ENCODE measurements around the gene CHSY1. TPM values are rescaled to one million over a fixed set of nuclear protein-coding genes. Genes with fewer than 3 reads are reported as not detected.
A peak's percentile ranks its signal among the peaks of the same experiment; 100 is the strongest.

The CHSY1 gene
- total RNA-seq, 1 experiment from 2014 or later: 82.3 TPM

- Histone ChIP-seq H3K4me3 (no peak overlapping the region), H3K36me3 (no peaks in the 10 kb centered on the region), H3K4me1 (peaks cover 18% of the 10 kb centered on the region), H3K9me3 (replicated peaks) (peaks cover 4% of the 10 kb centered on the region; the same call in 1 of the 2 replicates), H3K27me3 (no peaks in the 10 kb centered on the region), H3K27ac (no peak overlapping the region)
- no peak for DNase-seq
Observed at GRCh38 chr15:101159936-101160815, 91.7 kb downstream of the CHSY1 start.

DNA sequence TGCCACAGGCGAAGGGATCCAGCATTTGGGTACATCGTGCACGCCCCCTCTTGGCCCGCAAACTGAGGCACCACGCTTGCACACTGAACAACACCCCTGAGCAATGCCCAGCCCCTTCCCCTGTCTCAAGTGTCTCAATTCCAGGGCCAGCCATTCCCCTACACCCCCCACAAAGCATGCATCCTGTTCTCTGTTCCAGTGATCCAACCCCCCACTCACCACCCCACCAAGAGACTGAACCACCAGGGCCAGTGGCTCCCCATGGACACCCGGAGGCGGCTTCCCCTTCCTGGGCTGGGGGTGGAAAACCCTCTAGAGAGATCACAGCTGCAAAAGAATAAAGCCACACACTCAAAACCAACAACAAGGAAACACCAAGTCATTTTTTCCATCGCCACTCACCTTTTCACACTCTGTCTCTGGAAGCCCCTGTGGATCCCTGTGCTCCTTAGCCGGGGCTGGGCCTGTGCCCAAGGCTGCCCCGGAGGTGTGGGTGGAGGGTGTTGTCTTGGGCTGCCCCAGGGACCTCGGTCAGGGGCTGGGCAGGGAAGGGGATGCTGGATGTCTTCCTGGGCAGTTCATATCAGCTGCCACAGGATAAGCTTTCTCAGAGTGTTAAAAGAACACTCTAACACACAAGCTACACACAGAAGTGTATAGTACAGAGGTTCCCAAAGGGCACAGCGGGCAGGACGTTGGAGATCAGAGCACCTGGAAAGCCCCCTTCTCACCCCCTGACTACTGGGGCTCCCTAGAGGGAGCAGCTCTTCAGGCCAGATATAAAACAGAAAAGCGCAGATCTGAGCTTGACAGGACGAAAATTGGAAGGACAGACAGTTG lies 92.5 kb downstream of the CHSY1 start:
- no peak overlapping the region for H3K4me3 ChIP-seq
- DNase-seq: no peak
- H3K9me3 ChIP-seq (replicated peaks): peaks cover 3% of the 10 kb centered on the region; the same call in 1 of the 2 replicates
- no peak overlapping the region for H3K27ac ChIP-seq
- no peaks in the 10 kb centered on the region for H3K36me3 ChIP-seq
- peaks cover 18% of the 10 kb centered on the region for H3K4me1 ChIP-seq
- H3K27me3 ChIP-seq: no peaks in the 10 kb centered on the region

DNA sequence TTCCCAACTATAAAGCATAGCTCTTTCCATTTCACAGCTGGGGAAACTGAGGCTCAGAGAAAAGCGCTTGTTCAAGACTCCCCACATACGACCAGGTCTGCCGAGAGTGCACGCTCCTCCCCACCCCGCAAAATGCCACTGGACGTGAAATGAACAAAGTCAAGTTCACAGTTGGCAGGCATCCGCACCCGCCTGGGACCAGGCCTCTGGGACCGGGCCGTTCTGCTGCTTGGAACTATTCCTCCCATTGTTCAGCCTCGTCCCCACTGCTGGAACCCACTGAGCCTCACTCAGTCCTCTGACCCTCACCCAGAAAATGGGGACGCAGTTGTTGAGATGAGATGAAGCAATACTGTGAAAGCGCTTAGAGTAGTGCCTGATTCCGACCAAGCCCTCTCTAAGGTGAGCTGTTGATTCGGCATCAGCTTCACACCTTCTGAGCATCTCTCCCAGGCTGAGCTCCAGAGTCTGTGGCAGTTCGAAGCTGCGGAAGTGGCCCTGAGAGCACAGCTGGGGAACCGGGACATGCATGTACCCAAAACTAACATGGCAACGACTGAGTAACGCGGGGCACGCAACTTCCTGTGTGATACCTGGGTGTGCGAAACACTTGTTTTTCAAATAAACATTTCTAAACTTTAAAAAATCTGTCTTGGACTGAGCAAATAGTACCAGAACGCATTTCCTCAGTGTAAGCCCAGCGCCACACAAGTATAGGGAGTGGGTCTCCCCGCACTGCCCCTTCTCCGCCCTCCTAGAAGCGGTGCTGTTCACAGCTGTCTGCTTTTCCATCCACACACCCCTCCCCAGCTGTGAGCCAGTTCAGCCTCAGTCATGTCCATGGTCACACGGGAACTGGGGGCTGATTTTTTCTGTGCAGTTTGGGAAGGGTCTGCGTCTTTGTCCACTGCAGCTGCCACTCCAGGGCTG lies 93.4 kb downstream of the CHSY1 start:
- H3K4me3 ChIP-seq: no peak overlapping the region

GRCh38 chr15:101157721-101158120 lies 94.1 kb downstream of the CHSY1 start:
- H3K36me3 ChIP-seq: no peaks in the 10 kb centered on the region
- DNase-seq: no peak
- no peaks in the 10 kb centered on the region for H3K9me3 ChIP-seq (replicated peaks)
- no peak overlapping the region for H3K27ac ChIP-seq
- peaks cover 18% of the 10 kb centered on the region for H3K4me1 ChIP-seq
- no peaks in the 10 kb centered on the region for H3K27me3 ChIP-seq
- no peak overlapping the region for H3K4me3 ChIP-seq

More for the DNA sequence above, 93.4 kb downstream of the CHSY1 start:
- no peaks in the 10 kb centered on the region for H3K9me3 ChIP-seq (replicated peaks)
- no peaks in the 10 kb centered on the region for H3K36me3 ChIP-seq
- H3K27ac ChIP-seq: no peak overlapping the region
- peaks cover 18% of the 10 kb centered on the region for H3K4me1 ChIP-seq
- DNase-seq: no peak
- no peaks in the 10 kb centered on the region for H3K27me3 ChIP-seq

DNA sequence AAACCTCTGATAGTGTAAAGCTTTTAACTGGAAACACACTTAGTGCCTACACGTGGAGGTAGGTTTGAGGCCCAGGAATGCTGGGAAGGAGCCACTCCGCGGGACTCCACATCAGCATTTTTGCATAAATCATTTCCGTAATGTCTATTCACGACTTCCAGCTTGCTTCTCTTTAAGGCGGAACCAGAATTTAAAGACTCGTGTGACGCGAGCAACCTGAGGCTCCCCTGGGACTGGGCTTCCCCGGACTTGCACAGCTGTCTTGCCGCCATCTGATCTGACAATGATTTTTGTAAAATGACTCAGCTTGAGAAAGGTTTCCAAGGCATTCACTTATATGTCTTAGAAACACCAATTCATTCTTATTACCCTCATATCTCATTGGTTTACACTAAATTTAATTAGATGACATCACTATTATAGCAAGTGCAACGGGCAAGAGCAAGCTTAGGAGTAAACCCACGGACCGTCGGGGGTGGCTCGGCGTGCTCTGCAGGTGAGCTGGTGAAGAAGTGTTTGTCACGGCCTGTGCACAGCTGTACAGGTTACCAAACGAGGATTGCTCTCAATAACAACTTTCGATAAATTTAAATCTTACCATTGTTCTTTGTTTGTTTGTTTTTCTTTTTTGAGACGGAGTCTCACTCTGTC lies 95.2 kb downstream of the CHSY1 start:
- peak; percentile 92 to 96 for DNase-seq
- no peaks in the 10 kb centered on the region for H3K9me3 ChIP-seq (replicated peaks)
- peak overlapping the region; percentile 25 for H3K4me3 ChIP-seq
- peak overlapping the region; percentile 53 for H3K27ac ChIP-seq
- H3K4me1 ChIP-seq: peaks cover 18% of the 10 kb centered on the region
- H3K36me3 ChIP-seq: no peaks in the 10 kb centered on the region
- no peaks in the 10 kb centered on the region for H3K27me3 ChIP-seq

DNA sequence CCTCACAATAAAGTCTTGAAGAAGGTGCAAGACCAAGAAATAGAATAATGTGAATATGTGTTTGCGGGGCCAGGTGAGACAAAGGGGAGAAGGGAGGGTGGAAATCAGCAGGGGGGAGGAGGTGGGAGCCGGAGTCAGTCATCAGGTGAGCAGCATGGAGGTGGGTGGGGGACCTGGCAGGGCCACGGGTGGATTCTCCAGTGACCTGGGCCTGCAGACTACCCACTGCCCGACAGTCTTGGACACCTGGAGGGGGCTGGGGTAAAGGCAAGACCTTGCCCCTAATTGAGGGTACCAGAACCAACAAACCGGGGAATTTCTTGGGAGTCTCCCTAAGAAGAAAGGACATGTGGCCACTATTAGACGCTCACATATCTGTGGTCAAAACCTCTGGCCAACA lies 95.8 kb downstream of the CHSY1 start:
- peaks cover 22% of the 10 kb centered on the region for H3K4me1 ChIP-seq
- H3K36me3 ChIP-seq: no peaks in the 10 kb centered on the region
- H3K4me3 ChIP-seq: peak overlapping the region; percentile 25
- DNase-seq: no peak
- no peaks in the 10 kb centered on the region for H3K27me3 ChIP-seq
- peak overlapping the region; percentile 53 for H3K27ac ChIP-seq
- H3K9me3 ChIP-seq (replicated peaks): no peaks in the 10 kb centered on the region

DNA sequence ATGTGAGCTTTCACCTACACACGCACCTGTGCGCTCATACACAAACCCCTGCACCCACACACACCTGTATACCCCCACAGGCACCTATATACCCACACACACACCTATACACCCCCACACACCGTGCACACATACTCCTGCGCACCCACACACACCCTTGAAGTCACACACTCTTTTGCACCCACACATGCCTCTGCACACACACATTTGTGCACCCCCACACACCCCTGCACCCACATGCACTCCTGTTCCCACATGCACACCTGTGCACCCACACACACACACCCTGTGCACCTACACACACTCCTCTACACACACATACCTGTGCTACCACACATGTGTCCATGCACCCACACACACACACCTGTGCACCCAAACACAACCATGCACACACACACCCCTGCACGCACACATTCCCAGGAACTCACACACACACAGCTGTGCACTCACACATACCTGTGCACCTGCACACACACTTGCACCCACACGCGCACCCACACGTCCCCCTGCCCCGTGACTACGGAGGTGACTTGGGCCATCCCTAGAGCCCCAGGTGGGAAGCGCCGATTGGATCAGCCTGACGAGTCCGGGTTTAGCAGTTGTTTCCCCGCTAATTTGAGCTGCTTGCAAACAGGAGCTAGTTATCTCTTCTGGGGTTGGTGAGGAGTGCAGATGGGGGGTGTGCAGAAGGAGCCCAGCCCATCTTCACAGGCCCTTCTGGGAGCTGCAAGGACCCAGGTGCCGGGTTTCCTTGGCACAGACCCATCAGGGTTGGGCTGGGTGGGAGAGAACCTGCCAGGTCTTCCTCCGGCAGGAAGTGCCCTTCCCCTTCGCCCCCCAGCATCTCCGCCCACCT lies 97.8 kb downstream of the CHSY1 start:
- H3K4me1 ChIP-seq: peaks cover 29% of the 10 kb centered on the region
- no peaks in the 10 kb centered on the region for H3K9me3 ChIP-seq (replicated peaks)
- no peaks in the 10 kb centered on the region for H3K27me3 ChIP-seq
- no peak for DNase-seq
- H3K27ac ChIP-seq: no peak overlapping the region
- no peak overlapping the region for H3K4me3 ChIP-seq
- H3K36me3 ChIP-seq: no peaks in the 10 kb centered on the region

DNA sequence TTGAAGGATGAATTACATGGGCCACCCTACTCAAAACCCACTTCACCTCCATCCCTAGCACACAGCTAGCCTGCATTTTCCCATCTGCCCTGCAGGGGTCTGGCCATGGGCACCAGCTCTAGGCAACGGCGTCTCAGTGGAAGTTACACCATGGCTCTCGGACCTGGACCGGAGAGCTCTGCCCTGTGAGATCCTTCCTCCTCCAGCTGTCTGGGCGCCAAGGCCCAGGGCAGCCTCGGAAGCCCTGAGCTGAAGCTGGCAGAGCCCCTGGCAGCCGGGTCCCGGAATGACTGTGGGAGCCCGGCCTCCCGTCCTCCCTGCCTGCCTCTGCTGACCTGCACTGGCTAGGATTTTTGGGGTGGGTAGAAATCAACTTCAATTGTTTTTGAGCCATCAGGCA lies 98.9 kb downstream of the CHSY1 start:
- Histone ChIP-seq H3K9me3 (replicated peaks) (no peaks in the 10 kb centered on the region), H3K27me3 (no peaks in the 10 kb centered on the region), H3K4me3 (no peak overlapping the region), H3K4me1 (peaks cover 40% of the 10 kb centered on the region), H3K36me3 (no peaks in the 10 kb centered on the region), H3K27ac (no peak overlapping the region)
- DNase-seq: peak in 1 of 2 experiments; percentile 55

DNA sequence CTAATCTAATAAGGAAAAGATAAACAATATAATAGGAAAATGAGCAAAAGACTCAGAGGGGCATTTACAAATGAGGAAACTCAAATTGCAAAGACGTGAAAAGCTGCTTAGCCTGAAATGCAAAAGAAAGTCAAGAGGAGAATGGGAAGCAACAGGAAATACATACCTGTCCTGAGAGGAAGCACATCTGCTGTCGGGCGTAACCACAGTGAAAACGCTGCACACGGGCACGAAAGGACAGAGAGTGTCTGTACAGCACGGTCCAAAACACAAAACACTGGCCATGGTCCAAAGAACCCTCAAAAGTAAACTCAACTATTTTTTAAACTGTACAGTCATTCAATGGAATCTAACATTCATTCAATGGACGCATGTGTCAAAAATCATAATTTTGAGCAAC lies 100.6 kb downstream of the CHSY1 start:
- DNase-seq: no peak
- H3K27me3 ChIP-seq: no peaks in the 10 kb centered on the region
- no peak overlapping the region for H3K4me3 ChIP-seq
- no peaks in the 10 kb centered on the region for H3K36me3 ChIP-seq
- H3K4me1 ChIP-seq: peaks cover 35% of the 10 kb centered on the region
- no peak overlapping the region for H3K27ac ChIP-seq
- H3K9me3 ChIP-seq (replicated peaks): no peaks in the 10 kb centered on the region

DNA sequence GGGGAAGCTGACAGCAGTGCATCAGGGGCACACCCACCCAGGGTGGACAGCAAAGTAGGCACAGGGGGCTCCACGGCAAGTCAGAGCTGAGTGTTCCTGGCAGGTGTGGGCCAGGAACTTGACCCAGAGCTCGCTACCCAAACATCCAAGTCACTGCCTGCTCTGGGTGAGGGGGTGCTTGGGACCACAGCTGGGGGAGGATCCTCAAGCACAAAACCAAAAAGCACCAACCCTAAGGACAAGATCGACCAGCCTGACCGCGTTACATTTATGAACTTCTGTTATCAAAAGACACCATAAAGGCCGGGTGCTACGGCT lies 101.2 kb downstream of the CHSY1 start:
- Histone ChIP-seq H3K4me1 (peaks cover 29% of the 10 kb centered on the region), H3K27ac (no peak overlapping the region), H3K36me3 (no peaks in the 10 kb centered on the region), H3K4me3 (no peak overlapping the region), H3K9me3 (replicated peaks) (no peaks in the 10 kb centered on the region), H3K27me3 (no peaks in the 10 kb centered on the region)
- no peak for DNase-seq

GRCh38 chr15:101149864-101150722 lies 101.8 kb downstream of the CHSY1 start:
- H3K27ac ChIP-seq: no peak overlapping the region
- DNase-seq: no peak
- H3K4me3 ChIP-seq: no peak overlapping the region
- no peaks in the 10 kb centered on the region for H3K36me3 ChIP-seq
- H3K4me1 ChIP-seq: peaks cover 28% of the 10 kb centered on the region
- H3K27me3 ChIP-seq: no peaks in the 10 kb centered on the region
- H3K9me3 ChIP-seq (replicated peaks): no peaks in the 10 kb centered on the region

DNA sequence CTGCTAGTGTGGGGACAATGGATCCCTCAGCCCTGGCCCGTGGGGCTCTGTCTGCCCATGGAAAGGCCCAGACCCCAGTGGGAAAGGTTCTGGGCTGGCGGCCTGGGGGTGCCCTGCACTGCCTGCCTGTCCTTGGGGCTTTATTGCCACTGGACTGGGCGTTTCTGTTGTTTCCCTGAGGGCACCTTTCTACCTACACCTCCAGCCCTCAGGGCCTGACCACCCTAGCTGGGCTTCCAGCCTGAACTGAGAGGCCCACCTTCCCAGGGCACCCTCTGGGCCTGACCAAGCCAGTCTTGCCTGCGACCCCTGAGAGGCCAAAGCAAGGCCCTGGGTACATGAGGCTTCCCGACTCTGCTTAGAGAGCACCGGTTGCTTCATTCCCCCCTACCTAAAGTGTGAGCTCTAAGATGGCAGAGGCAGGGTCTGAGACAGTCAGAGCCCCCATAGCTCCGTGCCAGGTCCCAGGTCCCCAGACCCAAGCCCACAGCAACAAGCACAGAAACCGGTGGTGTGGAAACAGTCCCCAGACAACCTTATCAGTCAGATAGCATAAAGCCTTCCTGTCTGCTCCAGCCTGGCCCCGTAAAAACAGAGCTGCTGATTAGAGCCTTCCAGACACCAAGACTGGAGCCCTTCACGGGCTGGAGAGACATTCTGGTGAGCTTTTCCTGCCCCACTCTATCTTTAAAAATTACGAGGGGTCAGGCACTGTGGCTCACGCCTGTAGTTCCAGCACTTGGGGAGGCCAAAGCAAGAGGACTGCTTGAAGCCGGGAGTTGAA lies 102.8 kb downstream of the CHSY1 start:
- Histone ChIP-seq H3K27me3 (no peaks in the 10 kb centered on the region), H3K27ac (peak overlapping the region; percentile 30), H3K36me3 (no peaks in the 10 kb centered on the region), H3K9me3 (replicated peaks) (no peaks in the 10 kb centered on the region), H3K4me1 (peaks cover 28% of the 10 kb centered on the region), H3K4me3 (no peak overlapping the region)
- peak in 1 of 2 experiments; percentile 34 for DNase-seq

Data from SJCRH30 (cell line).